HepG2 (cell line): ENCODE results near the gene TOMM20.

Experiments used
- FOXM1 ChIP-seq: sonication (generic); formaldehyde crosslinking; IDR thresholded peaks from 2 replicates; pipeline ENCODE4 v1.5.0; 2020; ENCODE audit warnings: missing genetic modification reagents
- JUNB ChIP-seq: sonication (generic); formaldehyde crosslinking; IDR thresholded peaks from 2 replicates; pipeline ENCODE4 v1.8.0; 2022; ENCODE audit warnings: missing genetic modification reagents, mild to moderate bottlenecking, borderline replicate concordance
- MAZ ChIP-seq, 2 experiments: sonication (generic) in 1 of 2; formaldehyde crosslinking in 1 of 2; IDR thresholded peaks; 2 replicates each; pipeline versions ENCODE4 v1.5.0 to v1.6.1; 2012 to 2020; ENCODE audit warnings: low read depth in 2 of 2, mild to moderate bottlenecking in 2 of 2, borderline replicate concordance in 1 of 2, improper control_type of control experiment in 1 of 2, low read length in 1 of 2, missing genetic modification reagents in 1 of 2, moderate library complexity in 1 of 2
- MLX ChIP-seq: IDR thresholded peaks from 2 replicates; pipeline ENCODE4 v1.6.1; 2016
- ZNF12 ChIP-seq: sonication (generic); formaldehyde crosslinking; IDR thresholded peaks from 2 replicates; pipeline ENCODE4 v1.5.0; 2020; ENCODE audit warnings: missing genetic modification reagents
- ZNF580 ChIP-seq: IDR thresholded peaks from 2 replicates; pipeline ENCODE4 v1.6.1; 2016; ENCODE audit warnings: low read depth, borderline replicate concordance
- TF ChIP-seq, protein P1 (sequence below): sonication (generic); formaldehyde crosslinking; IDR thresholded peaks from 2 replicates; pipeline ENCODE4 v1.5.0; 2020; ENCODE audit warnings: mild to moderate bottlenecking, missing genetic modification reagents, moderate library complexity
- TF ChIP-seq, protein P2 (sequence below): sonication (generic); formaldehyde crosslinking; IDR thresholded peaks from 2 replicates; pipeline ENCODE4 v1.8.1; 2023; ENCODE audit warnings: mild to moderate bottlenecking, moderate library complexity, missing genetic modification reagents

GRCh38 chr1:235129774-235130570 lies 1.3 kb upstream of the TOMM20 start:
- TF ChIP-seq, protein P1, sequence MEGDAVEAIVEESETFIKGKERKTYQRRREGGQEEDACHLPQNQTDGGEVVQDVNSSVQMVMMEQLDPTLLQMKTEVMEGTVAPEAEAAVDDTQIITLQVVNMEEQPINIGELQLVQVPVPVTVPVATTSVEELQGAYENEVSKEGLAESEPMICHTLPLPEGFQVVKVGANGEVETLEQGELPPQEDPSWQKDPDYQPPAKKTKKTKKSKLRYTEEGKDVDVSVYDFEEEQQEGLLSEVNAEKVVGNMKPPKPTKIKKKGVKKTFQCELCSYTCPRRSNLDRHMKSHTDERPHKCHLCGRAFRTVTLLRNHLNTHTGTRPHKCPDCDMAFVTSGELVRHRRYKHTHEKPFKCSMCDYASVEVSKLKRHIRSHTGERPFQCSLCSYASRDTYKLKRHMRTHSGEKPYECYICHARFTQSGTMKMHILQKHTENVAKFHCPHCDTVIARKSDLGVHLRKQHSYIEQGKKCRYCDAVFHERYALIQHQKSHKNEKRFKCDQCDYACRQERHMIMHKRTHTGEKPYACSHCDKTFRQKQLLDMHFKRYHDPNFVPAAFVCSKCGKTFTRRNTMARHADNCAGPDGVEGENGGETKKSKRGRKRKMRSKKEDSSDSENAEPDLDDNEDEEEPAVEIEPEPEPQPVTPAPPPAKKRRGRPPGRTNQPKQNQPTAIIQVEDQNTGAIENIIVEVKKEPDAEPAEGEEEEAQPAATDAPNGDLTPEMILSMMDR = no peak
- TF ChIP-seq ZNF12 (CRISPR knock-in tag) = no peak
- no peak for TF ChIP-seq JUNB (CRISPR knock-in tag)
- no peak for TF ChIP-seq FOXM1 (CRISPR knock-in tag)
- TF ChIP-seq ZNF580 (CRISPR knock-in tag) = no peak
- TF ChIP-seq, protein P2, sequence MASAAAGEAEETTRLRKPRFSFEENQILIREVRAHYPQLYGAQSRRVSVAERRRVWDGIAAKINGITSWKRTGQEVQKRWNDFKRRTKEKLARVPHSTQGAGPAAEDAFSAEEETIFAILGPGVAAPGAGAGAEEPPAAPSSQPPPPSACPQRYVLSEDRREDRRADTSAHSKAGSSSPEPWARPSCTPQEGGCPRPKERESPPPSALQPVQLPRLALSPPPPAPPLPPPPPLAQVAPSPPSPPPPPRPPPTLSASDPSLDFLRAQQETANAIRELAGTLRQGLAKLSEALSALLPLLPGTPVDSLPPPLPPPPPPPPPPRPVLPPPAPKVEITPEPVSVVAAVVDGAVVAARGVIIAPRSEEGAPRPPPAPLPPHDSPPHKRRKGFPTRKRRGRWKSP (CRISPR knock-in tag) = no peak
- TF ChIP-seq MLX (CRISPR knock-in tag) = peak; percentile 63; the same call in 1 of the 2 replicates
- no peak for TF ChIP-seq MAZ (IDR thresholded peaks at IDR 0.05; ENCODE audit: borderline replicate concordance, low read depth, low read length)
- TF ChIP-seq MAZ (CRISPR knock-in tag; IDR thresholded peaks at IDR 0.05; ENCODE audit: low read depth) = no peak
